ENCODE data around the gene EPS15. TPM values are rescaled to one million over a fixed set of nuclear protein-coding genes. Genes with fewer than 3 reads are reported as not detected.

EPS15 gene
- polyA plus RNA-seq, 1 of the 3 experiments (the other 2 are of a cell fraction), result 17.0 TPM

DNA sequence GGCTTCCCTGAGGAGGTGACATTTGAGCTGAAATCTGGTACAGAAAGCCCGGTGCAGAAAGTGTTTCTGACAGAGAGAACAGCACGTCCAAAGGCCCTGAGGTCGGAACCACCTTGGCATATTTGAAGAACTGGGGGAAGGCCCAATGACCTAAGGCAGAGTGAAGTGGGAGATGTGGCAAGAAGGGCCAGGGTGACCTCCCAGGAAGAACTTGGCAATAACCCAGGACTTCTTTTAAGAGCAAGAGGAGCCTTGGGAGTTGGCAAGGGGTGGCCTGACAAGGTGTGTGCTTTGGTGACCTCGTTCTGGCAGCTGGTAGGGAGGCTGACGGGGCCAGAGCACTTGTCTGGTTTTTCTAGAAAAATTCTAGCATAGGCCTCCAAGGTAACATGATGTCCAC lies 212.1 kb downstream of the EPS15 start:
- Histone ChIP-seq H3K27ac (ENCODE audit: low read depth in 2 of 2, low read length in 1 of 2) (no peak overlapping the region), H3K9me3 (no peaks in the 10 kb centered on the region), H3K4me3 (ENCODE audit: low read depth in 2 of 2, low read length in 1 of 2) (no peak overlapping the region), H3K9ac (no peak overlapping the region), H2AFZ (ENCODE audit: low read depth) (no peak overlapping the region), H3K27me3 (ENCODE audit: insufficient read depth) (no peaks in the 10 kb centered on the region), H4K20me1 (ENCODE audit: insufficient read depth) (no peaks in the 10 kb centered on the region), H3F3A (replicated peaks; ENCODE audit: insufficient read depth) (peaks cover 7% of the 10 kb centered on the region), H3K4me1 (ENCODE audit: control insufficient read depth in 1 of 2, insufficient read depth in 2 of 2, low read depth in 1 of 2, low read length in 1 of 2) (peaks cover 0 to 3% of the 10 kb centered on the region in 2 experiments; a peak in 1 of 4 replicates), H3K36me3 (replicated peaks in 1 of 2; ENCODE audit: control insufficient read depth in 1 of 2, insufficient read depth in 2 of 2, low read length in 1 of 2) (no peaks in the 10 kb centered on the region), H3K4me2 (no peak overlapping the region), H3K79me2 (ENCODE audit: insufficient read depth) (no peaks in the 10 kb centered on the region), H3K9me2 (no peaks in the 10 kb centered on the region)
- DNase-seq, result no peak
- no peak for TF ChIP-seq FOXJ3 (CRISPR knock-in tag; IDR thresholded peaks at IDR 0.05)
- no peak for TF ChIP-seq NRF1 (IDR thresholded peaks at IDR 0.05; ENCODE audit: low read depth, low read length)
- CTCF ChIA-PET, result interaction anchor here (0.7 to 2.4 kb wide), 3 partner anchors 10 to 538 kb away, joined by 3 to 23 read pairs (median 7); no protein-coding TSS in a partner anchor
- WGBS (ENCODE audit: low lambda C conversion rate), result 80% methylated on average over 5 of the region's 5 CpGs
- POLR2A ChIA-PET, result no interaction called here

DNA sequence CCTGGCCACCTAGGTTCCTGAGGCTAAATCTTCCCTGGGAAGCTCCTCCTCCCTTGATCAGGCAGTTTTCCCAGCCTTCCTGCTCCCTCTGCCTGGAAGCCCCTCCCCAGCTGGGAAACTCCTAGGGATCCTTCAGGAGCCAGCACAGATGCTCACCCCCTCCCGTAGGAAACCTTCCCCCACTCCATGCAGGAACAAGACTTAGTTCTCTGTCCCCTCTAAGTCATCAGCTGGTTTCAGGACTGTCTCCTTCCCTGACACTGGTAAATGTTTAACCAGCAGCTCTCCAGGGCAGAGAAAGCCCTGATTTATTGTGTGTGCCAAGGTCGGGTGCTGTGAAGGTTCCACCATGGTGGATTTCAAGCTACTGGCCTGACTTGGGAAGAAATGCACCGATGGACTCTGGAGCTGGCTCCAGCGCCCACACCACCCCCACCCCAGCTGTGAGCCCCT lies 213.7 kb downstream of the EPS15 start:
- no peaks in the 10 kb centered on the region for H3K27me3 ChIP-seq (ENCODE audit: insufficient read depth)
- H3K4me2 ChIP-seq, result no peak overlapping the region
- H4K20me1 ChIP-seq (ENCODE audit: insufficient read depth), result no peaks in the 10 kb centered on the region
- no peaks in the 10 kb centered on the region for H3K36me3 ChIP-seq (replicated peaks in 1 of 2; ENCODE audit: control insufficient read depth in 1 of 2, insufficient read depth in 2 of 2, low read length in 1 of 2)
- ChIA-PET CTCF (interaction anchor here (1.2 to 2.4 kb wide), 2 partner anchors 9 to 530 kb away, joined by 3 to 23 read pairs; no protein-coding TSS in a partner anchor), POLR2A (interaction anchor here (1.2 kb wide), 1 partner anchor 10 kb away, joined by 3 read pairs; no protein-coding TSS in a partner anchor)
- H3K27ac ChIP-seq (ENCODE audit: low read depth in 2 of 2, low read length in 1 of 2), result no peak overlapping the region
- WGBS (ENCODE audit: low lambda C conversion rate), result 89% methylated on average over 1 of the region's 4 CpGs
- no peak for TF ChIP-seq FOSL2 (IDR thresholded peaks at IDR 0.05; ENCODE audit: borderline replicate concordance, low read depth)
- TF ChIP-seq MEF2A (IDR thresholded peaks at IDR 0.05; ENCODE audit: borderline replicate concordance, low read depth), result no peak
- no peak overlapping the region for H3K4me3 ChIP-seq (ENCODE audit: low read depth in 2 of 2, low read length in 1 of 2)
- H2AFZ ChIP-seq (ENCODE audit: low read depth), result no peak overlapping the region
- H3K9me2 ChIP-seq, result no peaks in the 10 kb centered on the region
- H3K4me1 ChIP-seq (ENCODE audit: control insufficient read depth in 1 of 2, insufficient read depth in 2 of 2, low read depth in 1 of 2, low read length in 1 of 2), result peaks cover 0 to 3% of the 10 kb centered on the region in 2 experiments; a peak in 1 of 4 replicates
- peaks cover 7% of the 10 kb centered on the region for H3F3A ChIP-seq (replicated peaks; ENCODE audit: insufficient read depth)
- no peaks in the 10 kb centered on the region for H3K79me2 ChIP-seq (ENCODE audit: insufficient read depth)
- H3K9ac ChIP-seq, result no peak overlapping the region
- no peaks in the 10 kb centered on the region for H3K9me3 ChIP-seq
- no peak for DNase-seq

DNA sequence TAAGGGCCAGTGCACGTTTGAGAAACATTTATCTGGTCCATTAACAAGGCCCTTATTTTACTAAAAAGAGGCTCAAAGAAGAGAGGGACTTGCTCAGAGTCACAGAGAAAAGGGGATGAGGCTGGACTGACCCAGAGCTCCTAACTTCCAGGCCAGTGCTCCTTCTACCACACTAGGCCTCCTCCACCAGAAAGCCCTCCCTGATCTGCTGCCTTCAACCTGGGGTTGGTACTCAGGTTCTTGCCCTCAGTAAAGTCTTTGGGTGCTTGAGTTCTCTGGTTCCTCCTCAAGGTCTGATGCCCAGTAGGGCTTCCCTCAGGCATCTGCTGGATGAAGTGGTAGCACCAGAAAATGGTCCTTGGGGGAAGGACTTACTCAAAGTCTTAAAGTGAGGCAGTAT lies 214.7 kb downstream of the EPS15 start:
- no peaks in the 10 kb centered on the region for H4K20me1 ChIP-seq (ENCODE audit: insufficient read depth)
- no peak overlapping the region for H3K4me2 ChIP-seq
- no peaks in the 10 kb centered on the region for H3K9me3 ChIP-seq
- POLR2A ChIA-PET, result no interaction called here
- H3K79me2 ChIP-seq (ENCODE audit: insufficient read depth), result no peaks in the 10 kb centered on the region
- no peak for DNase-seq
- no peak overlapping the region for H3K9ac ChIP-seq
- peaks cover 7% of the 10 kb centered on the region for H3F3A ChIP-seq (replicated peaks; ENCODE audit: insufficient read depth)
- TF ChIP-seq NFIC (IDR thresholded peaks at IDR 0.05; ENCODE audit: borderline replicate concordance) (no peak), FOSL2 (IDR thresholded peaks at IDR 0.05; ENCODE audit: borderline replicate concordance, low read depth) (no peak), RFX5 (IDR thresholded peaks at IDR 0.05; ENCODE audit: low read length) (no peak), CHD2 (IDR thresholded peaks at IDR 0.05; ENCODE audit: low read length, partially characterized antibody) (no peak), SMC3 (IDR thresholded peaks at IDR 0.05; ENCODE audit: low read depth, low read length) (no peak), NRF1 (IDR thresholded peaks at IDR 0.05; ENCODE audit: low read depth, low read length) (no peak), ELF1 (IDR thresholded peaks at IDR 0.05) (no peak), EZH2phosphoT487 (IDR thresholded peaks at IDR 0.05; ENCODE audit: borderline replicate concordance, low read depth) (no peak), YY1 (IDR thresholded peaks at IDR 0.05; ENCODE audit: low read depth) (no peak), RAD21 (IDR thresholded peaks at IDR 0.05; ENCODE audit: low read length) (no peak), MXI1 (IDR thresholded peaks at IDR 0.05; ENCODE audit: low read depth, low read length) (no peak), TAF1 (IDR thresholded peaks at IDR 0.05; ENCODE audit: borderline replicate concordance, low read depth, low read length) (no peak), SIN3A (IDR thresholded peaks at IDR 0.05; ENCODE audit: borderline replicate concordance, low read depth, low read length) (no peak)
- TF ChIP-seq, protein P1, sequence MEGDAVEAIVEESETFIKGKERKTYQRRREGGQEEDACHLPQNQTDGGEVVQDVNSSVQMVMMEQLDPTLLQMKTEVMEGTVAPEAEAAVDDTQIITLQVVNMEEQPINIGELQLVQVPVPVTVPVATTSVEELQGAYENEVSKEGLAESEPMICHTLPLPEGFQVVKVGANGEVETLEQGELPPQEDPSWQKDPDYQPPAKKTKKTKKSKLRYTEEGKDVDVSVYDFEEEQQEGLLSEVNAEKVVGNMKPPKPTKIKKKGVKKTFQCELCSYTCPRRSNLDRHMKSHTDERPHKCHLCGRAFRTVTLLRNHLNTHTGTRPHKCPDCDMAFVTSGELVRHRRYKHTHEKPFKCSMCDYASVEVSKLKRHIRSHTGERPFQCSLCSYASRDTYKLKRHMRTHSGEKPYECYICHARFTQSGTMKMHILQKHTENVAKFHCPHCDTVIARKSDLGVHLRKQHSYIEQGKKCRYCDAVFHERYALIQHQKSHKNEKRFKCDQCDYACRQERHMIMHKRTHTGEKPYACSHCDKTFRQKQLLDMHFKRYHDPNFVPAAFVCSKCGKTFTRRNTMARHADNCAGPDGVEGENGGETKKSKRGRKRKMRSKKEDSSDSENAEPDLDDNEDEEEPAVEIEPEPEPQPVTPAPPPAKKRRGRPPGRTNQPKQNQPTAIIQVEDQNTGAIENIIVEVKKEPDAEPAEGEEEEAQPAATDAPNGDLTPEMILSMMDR (IDR thresholded peaks at IDR 0.05), result no peak
- TF ChIP-seq, protein P2, sequence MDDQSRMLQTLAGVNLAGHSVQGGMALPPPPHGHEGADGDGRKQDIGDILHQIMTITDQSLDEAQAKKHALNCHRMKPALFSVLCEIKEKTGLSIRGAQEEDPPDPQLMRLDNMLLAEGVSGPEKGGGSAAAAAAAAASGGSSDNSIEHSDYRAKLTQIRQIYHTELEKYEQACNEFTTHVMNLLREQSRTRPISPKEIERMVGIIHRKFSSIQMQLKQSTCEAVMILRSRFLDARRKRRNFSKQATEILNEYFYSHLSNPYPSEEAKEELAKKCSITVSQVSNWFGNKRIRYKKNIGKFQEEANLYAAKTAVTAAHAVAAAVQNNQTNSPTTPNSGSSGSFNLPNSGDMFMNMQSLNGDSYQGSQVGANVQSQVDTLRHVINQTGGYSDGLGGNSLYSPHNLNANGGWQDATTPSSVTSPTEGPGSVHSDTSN (IDR thresholded peaks at IDR 0.05), result no peak
- TF ChIP-seq, protein P3, sequence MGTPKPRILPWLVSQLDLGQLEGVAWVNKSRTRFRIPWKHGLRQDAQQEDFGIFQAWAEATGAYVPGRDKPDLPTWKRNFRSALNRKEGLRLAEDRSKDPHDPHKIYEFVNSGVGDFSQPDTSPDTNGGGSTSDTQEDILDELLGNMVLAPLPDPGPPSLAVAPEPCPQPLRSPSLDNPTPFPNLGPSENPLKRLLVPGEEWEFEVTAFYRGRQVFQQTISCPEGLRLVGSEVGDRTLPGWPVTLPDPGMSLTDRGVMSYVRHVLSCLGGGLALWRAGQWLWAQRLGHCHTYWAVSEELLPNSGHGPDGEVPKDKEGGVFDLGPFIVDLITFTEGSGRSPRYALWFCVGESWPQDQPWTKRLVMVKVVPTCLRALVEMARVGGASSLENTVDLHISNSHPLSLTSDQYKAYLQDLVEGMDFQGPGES (IDR thresholded peaks at IDR 0.05; ENCODE audit: low read depth, low read length), result no peak
- peaks cover 0 to 3% of the 10 kb centered on the region in 2 experiments; a peak in 1 of 4 replicates for H3K4me1 ChIP-seq (ENCODE audit: control insufficient read depth in 1 of 2, insufficient read depth in 2 of 2, low read depth in 1 of 2, low read length in 1 of 2)
- CTCF ChIA-PET, result interaction anchor here (2.4 kb wide), 1 partner anchor 8 kb away, joined by 23 read pairs; no protein-coding TSS in a partner anchor
- H3K36me3 ChIP-seq (replicated peaks in 1 of 2; ENCODE audit: control insufficient read depth in 1 of 2, insufficient read depth in 2 of 2, low read length in 1 of 2), result no peaks in the 10 kb centered on the region
- H3K4me3 ChIP-seq (ENCODE audit: low read depth in 2 of 2, low read length in 1 of 2), result no peak overlapping the region
- H3K9me2 ChIP-seq, result no peaks in the 10 kb centered on the region
- H2AFZ ChIP-seq (ENCODE audit: low read depth), result no peak overlapping the region
- H3K27me3 ChIP-seq (ENCODE audit: insufficient read depth), result no peaks in the 10 kb centered on the region
- H3K27ac ChIP-seq (ENCODE audit: low read depth in 2 of 2, low read length in 1 of 2), result peak overlapping the region in 1 of 2 experiments; percentile 40; a peak in 2 of 4 replicates
- 23% methylated on average over 1 of the region's 1 CpG for WGBS (ENCODE audit: low lambda C conversion rate)

All from SK-N-SH (cell line).